A673 (cell line): ENCODE results near the gene DCK. TPM values are rescaled to one million over a fixed set of nuclear protein-coding genes. Genes with fewer than 3 reads are reported as not detected.
A peak's percentile ranks its signal among the peaks of the same experiment; 100 is the strongest.

Experiments used
- BruUV-seq: library from RNA; stranded (reverse); fragments of 400-500 nt; replicated peaks from 2 replicates; lab custom pipeline; 2021; lab: Mats Ljungman, UMichigan
- CTCF ChIA-PET: fragments of 300-600 bp; sonication (Branson Sonifier 250); formaldehyde crosslinking; loops from one replicate; lab custom pipeline; 2022; ENCODE audit warnings: antibody characterized with exemption; lab: Charles Lee
- POLR2A ChIA-PET: fragments of 300-600 bp; sonication (Branson Sonifier 250); formaldehyde crosslinking; loops from one replicate; lab custom pipeline; 2022; ENCODE audit warnings: antibody characterized with exemption; ENCODE audit not compliant: low non-redundant PET; lab: Charles Lee
- DNase-seq: peaks from one replicate; pipeline ENCODE4 v3.0.0-alpha.2; 2015; ENCODE audit warnings: low spot score
- H3K27ac ChIP-seq: fragments of 200-600 bp; sonication (generic); 2 replicates; pipeline ENCODE4 v1.5.1; 2016; ENCODE audit warnings: mixed run types, low read depth, mild to moderate bottlenecking, mixed read lengths, antibody characterized with exemption, low read length; ENCODE audit not compliant: poor library complexity, severe bottlenecking
- H3K27me3 ChIP-seq: fragments of 200-600 bp; sonication (generic); replicated peaks from 2 replicates; pipeline ENCODE4 v1.6.1; 2017; ENCODE audit warnings: mixed run types, low read depth, mild to moderate bottlenecking, mixed read lengths, antibody characterized with exemption, low read length; ENCODE audit not compliant: insufficient read depth, poor library complexity
- H3K36me3 ChIP-seq: fragments of 200-600 bp; sonication (generic); 2 replicates; pipeline ENCODE4 v1.6.1; 2016; ENCODE audit warnings: mixed run types, mild to moderate bottlenecking, mixed read lengths, antibody characterized with exemption, low read length; ENCODE audit not compliant: insufficient read depth, poor library complexity, severe bottlenecking
- H3K4me1 ChIP-seq: fragments of 200-600 bp; sonication (generic); 2 replicates; pipeline ENCODE4 v1.6.1; 2017; ENCODE audit warnings: mixed run types, mild to moderate bottlenecking, mixed read lengths, antibody characterized with exemption, low read length; ENCODE audit not compliant: insufficient read depth, poor library complexity, severe bottlenecking
- H3K4me3 ChIP-seq: fragments of 200-600 bp; sonication (generic); 2 replicates; pipeline ENCODE4 v1.5.1; 2016; ENCODE audit warnings: low read depth, mixed run types, mild to moderate bottlenecking, mixed read lengths, low read length; ENCODE audit not compliant: poor library complexity, severe bottlenecking
- H3K9me3 ChIP-seq: fragments of 200-600 bp; sonication (generic); 2 replicates; pipeline ENCODE4 v1.6.1; 2016; ENCODE audit warnings: mixed run types, low read depth, mild to moderate bottlenecking, mixed read lengths, antibody characterized with exemption, low read length; ENCODE audit not compliant: poor library complexity, severe bottlenecking
- EZH2 ChIP-seq: fragments of 200-600 bp; sonication (generic); IDR thresholded peaks from 2 replicates; pipeline ENCODE4 v1.6.1; 2017; ENCODE audit warnings: borderline replicate concordance, low read depth, mild to moderate bottlenecking, mixed read lengths, antibody characterized with exemption, low read length; ENCODE audit not compliant: poor library complexity, severe bottlenecking
- intact Hi-C: fragments of 100-400 bp; cut with micrococcal nuclease; formaldehyde crosslinking; loops from one replicate; pipeline ENCODE4 v1.10.0; 2022; ENCODE audit not compliant: unreplicated experiment
- total RNA-seq: library from RNA; stranded (reverse); gene quantifications from 2 replicates; pipeline ENCODE4 v1.2.3, GENCODE V29; 2021
- TF ChIP-seq, protein P1 (sequence below): fragments of 300-800, 200-600 bp; sonication (generic); conservative IDR thresholded peaks from 2 replicates; pipeline ENCODE4 v1.5.1; 2017; ENCODE audit warnings: low read depth, mild to moderate bottlenecking, antibody characterized with exemption, low read length, moderate library complexity, mixed read lengths

The DCK gene
- total RNA-seq, 1 experiment from 2014 or later, result 18.4 TPM

DNA sequence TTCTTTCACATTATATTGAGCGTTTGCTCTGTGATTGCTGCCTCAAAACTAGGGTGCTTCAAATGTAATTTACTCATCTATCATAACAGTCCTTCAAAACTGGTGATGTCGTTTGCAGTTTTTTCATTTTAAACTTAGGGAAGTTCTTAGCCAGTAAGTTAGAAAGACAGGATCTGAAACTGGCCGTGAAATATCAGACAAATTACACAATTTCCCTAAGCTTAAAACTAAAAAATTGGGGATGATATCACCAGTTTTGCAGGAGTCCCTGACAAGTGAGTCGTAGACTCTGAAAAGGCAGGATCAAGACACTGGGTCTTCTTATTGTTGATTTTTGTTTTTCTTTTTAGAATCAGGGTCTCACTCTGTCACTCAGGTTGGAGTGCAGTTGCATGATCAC, 46.5 kb upstream of the DCK start:
- TF ChIP-seq, protein P1, sequence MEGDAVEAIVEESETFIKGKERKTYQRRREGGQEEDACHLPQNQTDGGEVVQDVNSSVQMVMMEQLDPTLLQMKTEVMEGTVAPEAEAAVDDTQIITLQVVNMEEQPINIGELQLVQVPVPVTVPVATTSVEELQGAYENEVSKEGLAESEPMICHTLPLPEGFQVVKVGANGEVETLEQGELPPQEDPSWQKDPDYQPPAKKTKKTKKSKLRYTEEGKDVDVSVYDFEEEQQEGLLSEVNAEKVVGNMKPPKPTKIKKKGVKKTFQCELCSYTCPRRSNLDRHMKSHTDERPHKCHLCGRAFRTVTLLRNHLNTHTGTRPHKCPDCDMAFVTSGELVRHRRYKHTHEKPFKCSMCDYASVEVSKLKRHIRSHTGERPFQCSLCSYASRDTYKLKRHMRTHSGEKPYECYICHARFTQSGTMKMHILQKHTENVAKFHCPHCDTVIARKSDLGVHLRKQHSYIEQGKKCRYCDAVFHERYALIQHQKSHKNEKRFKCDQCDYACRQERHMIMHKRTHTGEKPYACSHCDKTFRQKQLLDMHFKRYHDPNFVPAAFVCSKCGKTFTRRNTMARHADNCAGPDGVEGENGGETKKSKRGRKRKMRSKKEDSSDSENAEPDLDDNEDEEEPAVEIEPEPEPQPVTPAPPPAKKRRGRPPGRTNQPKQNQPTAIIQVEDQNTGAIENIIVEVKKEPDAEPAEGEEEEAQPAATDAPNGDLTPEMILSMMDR, result no peak
- no peak for TF ChIP-seq EZH2
- no peak for DNase-seq
- intact Hi-C loops, result no loop called here
- Histone ChIP-seq H3K4me3 (no peak overlapping the region), H3K9me3 (no peaks in the 10 kb centered on the region), H3K27ac (no peak overlapping the region), H3K36me3 (no peaks in the 10 kb centered on the region), H3K4me1 (no peaks in the 10 kb centered on the region), H3K27me3 (no peaks in the 10 kb centered on the region)
- no TSS peak for BruUV-seq
- CTCF ChIA-PET, result no interaction called here
- POLR2A ChIA-PET, result no interaction called here

DNA sequence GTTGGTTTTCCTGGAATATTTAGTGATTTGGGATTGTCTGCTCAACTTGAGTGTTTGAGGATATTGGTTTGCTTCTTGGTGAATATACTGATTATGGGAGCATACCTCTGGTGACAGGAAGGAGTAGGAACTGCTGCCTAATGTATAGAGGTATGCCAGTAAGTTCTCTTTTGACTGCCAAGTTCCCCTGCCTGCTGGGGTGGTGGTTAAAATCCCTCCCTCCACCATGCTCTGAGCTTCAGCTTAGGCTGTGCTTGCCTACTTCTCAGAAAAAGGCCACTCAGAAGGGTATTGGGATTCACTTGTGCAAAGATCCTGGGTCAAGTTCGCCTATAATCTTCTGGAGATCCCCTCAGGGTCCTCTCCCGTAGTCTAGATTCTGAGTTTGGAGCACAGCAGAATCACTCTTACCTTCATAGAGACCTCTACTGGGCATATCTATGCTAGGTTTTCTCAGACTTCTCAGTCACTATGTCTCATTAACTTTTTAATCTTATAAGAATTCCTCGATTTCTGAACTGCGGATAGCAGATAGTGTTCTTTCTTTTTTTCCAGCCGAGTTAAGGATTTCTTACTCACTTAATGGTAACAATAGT, 44.7 kb upstream of the DCK start:
- CTCF ChIA-PET, result no interaction called here

DNA sequence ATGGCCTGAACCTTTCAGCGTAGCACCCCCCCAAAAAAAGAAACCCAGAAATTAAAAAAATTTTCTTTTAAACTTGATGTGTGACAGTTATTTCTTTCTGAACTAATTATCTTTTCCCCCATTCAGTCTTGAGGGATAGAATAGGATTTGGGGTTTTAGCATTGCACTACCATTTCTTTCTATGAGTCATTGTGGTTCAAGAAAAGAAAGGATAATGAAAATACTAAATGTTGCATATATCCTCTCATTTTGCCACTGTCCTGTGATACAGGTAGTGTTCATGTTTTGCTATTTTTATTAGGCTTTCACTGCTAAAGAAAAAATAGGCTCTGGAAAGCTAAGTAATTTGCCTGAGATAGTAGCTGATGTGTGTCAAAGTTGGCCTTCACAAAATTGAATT, 39.4 kb upstream of the DCK start:
- ChIA-PET POLR2A (interaction anchor here (0.5 kb wide), 1 partner anchor 123 kb away, joined by 3 read pairs; no protein-coding TSS in a partner anchor), CTCF (no interaction called here)
- no TSS peak for BruUV-seq

More for the DNA sequence above, 44.7 kb upstream of the DCK start:
- no peak overlapping the region for H3K4me3 ChIP-seq
- no peak overlapping the region for H3K27ac ChIP-seq
- no peaks in the 10 kb centered on the region for H3K36me3 ChIP-seq
- intact Hi-C loops, result no loop called here
- POLR2A ChIA-PET, result no interaction called here
- no peak for DNase-seq
- BruUV-seq, result no TSS peak
- H3K9me3 ChIP-seq, result no peaks in the 10 kb centered on the region
- no peak for TF ChIP-seq EZH2
- TF ChIP-seq, protein P1, result 0 out of 2 replicates have a peak, but pooled peaks have one; percentile 19
- H3K27me3 ChIP-seq, result no peaks in the 10 kb centered on the region
- H3K4me1 ChIP-seq, result no peaks in the 10 kb centered on the region

More for the DNA sequence above, 39.4 kb upstream of the DCK start:
- TF ChIP-seq, protein P1, result no peak
- TF ChIP-seq EZH2, result no peak
- Histone ChIP-seq H3K36me3 (no peaks in the 10 kb centered on the region), H3K4me3 (no peak overlapping the region), H3K27ac (no peak overlapping the region), H3K27me3 (no peaks in the 10 kb centered on the region), H3K4me1 (no peaks in the 10 kb centered on the region), H3K9me3 (no peaks in the 10 kb centered on the region)
- DNase-seq, result no peak
- intact Hi-C loops, result no loop called here
